GM10248 (cell line): ENCODE measurements around the gene MYO10.

Source experiments
- CTCF ChIA-PET: fragments of 300-600 bp; sonication (Branson Sonifier 250); formaldehyde crosslinking; extraction: SDS; loops from one replicate; lab custom pipeline; 2021; ENCODE audit warnings: antibody characterized with exemption; lab: Yijun Ruan, JAX
- POLR2A ChIA-PET: fragments of 350-650 bp; sonication (Branson Sonifier 250); formaldehyde crosslinking; extraction: SDS; loops from one replicate; lab custom pipeline; 2020; ENCODE audit warnings: antibody characterized with exemption; lab: Yijun Ruan, JAX
- DNase-seq: peaks from one replicate; pipeline ENCODE4 v3.0.0; 2012; ENCODE audit errors: extremely low spot score
- TF ChIP-seq, protein P1 (sequence below): IDR thresholded peaks from 2 replicates; pipeline ENCODE4 v1.5.1; 2012; ENCODE audit warnings: mild to moderate bottlenecking, low read depth; ENCODE audit errors: extremely low read depth, missing control alignments, control extremely low read depth

MYO10 gene

GRCh38 chr5:16929831-16930230 lies 6.3 kb downstream of the MYO10 start:
- ChIA-PET CTCF (interaction anchor here (0.6 kb wide), 1 partner anchor 83 kb away, joined by 3 read pairs; no protein-coding TSS in a partner anchor), POLR2A (no interaction called here)
- no peak for DNase-seq
- TF ChIP-seq, protein P1, sequence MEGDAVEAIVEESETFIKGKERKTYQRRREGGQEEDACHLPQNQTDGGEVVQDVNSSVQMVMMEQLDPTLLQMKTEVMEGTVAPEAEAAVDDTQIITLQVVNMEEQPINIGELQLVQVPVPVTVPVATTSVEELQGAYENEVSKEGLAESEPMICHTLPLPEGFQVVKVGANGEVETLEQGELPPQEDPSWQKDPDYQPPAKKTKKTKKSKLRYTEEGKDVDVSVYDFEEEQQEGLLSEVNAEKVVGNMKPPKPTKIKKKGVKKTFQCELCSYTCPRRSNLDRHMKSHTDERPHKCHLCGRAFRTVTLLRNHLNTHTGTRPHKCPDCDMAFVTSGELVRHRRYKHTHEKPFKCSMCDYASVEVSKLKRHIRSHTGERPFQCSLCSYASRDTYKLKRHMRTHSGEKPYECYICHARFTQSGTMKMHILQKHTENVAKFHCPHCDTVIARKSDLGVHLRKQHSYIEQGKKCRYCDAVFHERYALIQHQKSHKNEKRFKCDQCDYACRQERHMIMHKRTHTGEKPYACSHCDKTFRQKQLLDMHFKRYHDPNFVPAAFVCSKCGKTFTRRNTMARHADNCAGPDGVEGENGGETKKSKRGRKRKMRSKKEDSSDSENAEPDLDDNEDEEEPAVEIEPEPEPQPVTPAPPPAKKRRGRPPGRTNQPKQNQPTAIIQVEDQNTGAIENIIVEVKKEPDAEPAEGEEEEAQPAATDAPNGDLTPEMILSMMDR = no peak

DNA sequence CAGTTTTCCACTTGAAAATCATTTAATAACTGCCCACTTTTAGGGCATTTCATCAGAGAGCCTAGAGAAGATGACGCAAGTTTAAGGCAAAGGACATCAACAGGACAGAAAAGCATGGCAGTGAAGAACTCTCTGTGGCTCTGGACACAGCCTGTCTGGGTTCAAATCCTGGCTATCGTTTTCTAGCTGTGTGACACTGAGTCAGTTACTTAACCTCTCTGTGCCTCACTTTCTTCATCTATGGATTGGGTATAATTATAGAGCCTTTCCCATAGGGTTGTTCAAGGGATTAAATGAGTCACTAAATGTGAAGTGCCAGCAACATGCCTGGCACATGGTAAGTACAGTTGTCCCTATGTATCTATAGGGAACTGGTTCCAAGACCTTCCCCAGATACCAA lies 6.7 kb downstream of the MYO10 start:
- TF ChIP-seq, protein P1 = no peak
- CTCF ChIA-PET = no interaction called here
- no peak for DNase-seq
- POLR2A ChIA-PET = no interaction called here

GRCh38 chr5:16927613-16928012 lies 8.5 kb downstream of the MYO10 start:
- TF ChIP-seq, protein P1 = no peak
- ChIA-PET CTCF (no interaction called here), POLR2A (no interaction called here)
- DNase-seq = no peak

GRCh38 chr5:16926417-16926816 lies 9.7 kb downstream of the MYO10 start:
- ChIA-PET CTCF (no interaction called here), POLR2A (no interaction called here)
- no peak for DNase-seq
- TF ChIP-seq, protein P1 = no peak

DNA sequence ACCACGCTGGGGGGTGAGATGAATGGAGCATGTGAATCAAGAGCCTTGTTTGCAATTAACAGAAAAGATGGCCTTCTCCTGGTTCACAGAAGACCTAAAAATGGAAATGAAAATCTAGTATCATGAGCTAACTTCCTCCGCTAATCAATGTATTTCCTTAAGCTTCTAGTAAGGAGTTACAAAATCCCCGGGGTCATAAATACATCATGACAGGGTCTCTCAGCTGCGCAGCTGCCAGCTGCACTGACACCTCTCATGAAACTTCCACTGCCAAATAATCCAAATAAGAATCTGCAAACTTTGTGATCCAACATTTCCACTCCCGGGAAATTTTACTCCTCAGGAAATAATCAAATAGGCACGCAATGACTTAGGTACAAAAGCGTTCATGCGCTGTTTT lies 11.9 kb downstream of the MYO10 start:
- TF ChIP-seq, protein P1 = no peak
- no peak for DNase-seq
- POLR2A ChIA-PET = no interaction called here
- CTCF ChIA-PET = no interaction called here

- ChIA-PET CTCF (no interaction called here), POLR2A (no interaction called here)
- no peak for DNase-seq
- TF ChIP-seq, protein P1 = no peak
Measured at GRCh38 chr5:16922430-16922829, 13.7 kb downstream of the MYO10 start.

GRCh38 chr5:16921211-16921610 lies 14.9 kb downstream of the MYO10 start:
- ChIA-PET POLR2A (no interaction called here), CTCF (no interaction called here)
- DNase-seq = no peak
- TF ChIP-seq, protein P1 = no peak
